WTC11 (cell line): Measurements from ENCODE around the gene TBRG1. TPM values are rescaled to one million over a fixed set of nuclear protein-coding genes. Genes with fewer than 3 reads are reported as not detected.

Experiments used
- ATAC-seq: fragments of 200-7000 bp; cut with Tn5 transposase; 2 replicates; pipeline ENCODE4 v1.10.0; 2021; ENCODE audit warnings: mild to moderate bottlenecking, moderate library complexity
- CTCF ChIA-PET: fragments of 300-600 bp; sonication (Branson Sonifier 250); formaldehyde crosslinking; loops from one replicate; lab custom pipeline; 2021; ENCODE audit warnings: antibody characterized with exemption; lab: Charles Lee
- POLR2A ChIA-PET: fragments of 350-600 bp; sonication (Branson Sonifier 250); formaldehyde crosslinking; loops from one replicate; lab custom pipeline; 2021; ENCODE audit warnings: antibody characterized with exemption; lab: Charles Lee
- DNase-seq: peaks from one replicate; pipeline ENCODE4 v3.0.0; 2021; ENCODE audit warnings: low spot score
- H3K27ac Mint-ChIP-seq: 2 replicates; pipeline ENCODE4 v1.8.0; 2021; ENCODE audit warnings: mixed read lengths
- H3K27me3 Mint-ChIP-seq: 2 replicates; pipeline ENCODE4 v1.8.0; 2021; ENCODE audit warnings: low read depth, mild to moderate bottlenecking, moderate library complexity, mixed read lengths
- H3K36me3 Mint-ChIP-seq: 2 replicates; pipeline ENCODE4 v1.8.0; 2021; ENCODE audit warnings: mixed read lengths
- H3K4me1 Mint-ChIP-seq: 2 replicates; pipeline ENCODE4 v1.8.0; 2022; ENCODE audit warnings: mixed read lengths
- H3K4me3 Mint-ChIP-seq: 2 replicates; pipeline ENCODE4 v1.8.0; 2021; ENCODE audit warnings: mild to moderate bottlenecking, moderate library complexity, mixed read lengths
- H3K9me3 Mint-ChIP-seq: 2 replicates; pipeline ENCODE4 v1.8.0; 2021; ENCODE audit warnings: mixed read lengths
- AR ChIP-seq: fragments of 250-450 bp; sonication (Bioruptor Pico); IDR thresholded peaks from 2 replicates; pipeline ENCODE4 v1.9.0; 2021; ENCODE audit warnings: mild to moderate bottlenecking
- ARID4B ChIP-seq: sonication (generic); formaldehyde crosslinking; IDR thresholded peaks from 2 replicates; pipeline ENCODE4 v1.8.0; 2023; ENCODE audit warnings: missing genetic modification reagents, mild to moderate bottlenecking, borderline replicate concordance
- ATF2 ChIP-seq: sonication (generic); formaldehyde crosslinking; IDR thresholded peaks from 2 replicates; pipeline ENCODE4 v1.8.1; 2022; ENCODE audit warnings: low read depth, missing genetic modification reagents, borderline replicate concordance
- ELF4 ChIP-seq: sonication (generic); formaldehyde crosslinking; IDR thresholded peaks from 2 replicates; pipeline ENCODE4 v1.8.1; 2022; ENCODE audit warnings: low read depth, mild to moderate bottlenecking, moderate library complexity, missing genetic modification reagents
- FOXJ3 ChIP-seq: sonication (generic); formaldehyde crosslinking; IDR thresholded peaks from 2 replicates; pipeline ENCODE4 v1.9.0; 2021; ENCODE audit warnings: missing genetic modification reagents, mild to moderate bottlenecking, borderline replicate concordance
- FOXP4 ChIP-seq: sonication (generic); formaldehyde crosslinking; IDR thresholded peaks from 2 replicates; pipeline ENCODE4 v1.8.0; 2022; ENCODE audit warnings: mild to moderate bottlenecking, missing genetic modification reagents
- MAX ChIP-seq: sonication (generic); formaldehyde crosslinking; IDR thresholded peaks from 2 replicates; pipeline ENCODE4 v1.8.0; 2022; ENCODE audit warnings: mild to moderate bottlenecking, missing genetic modification reagents
- MYBL2 ChIP-seq: sonication (generic); formaldehyde crosslinking; IDR thresholded peaks from 2 replicates; pipeline ENCODE4 v1.8.1; 2023; ENCODE audit warnings: mild to moderate bottlenecking, moderate library complexity, missing genetic modification reagents
- NR1H2 ChIP-seq: sonication (generic); formaldehyde crosslinking; IDR thresholded peaks from 2 replicates; pipeline ENCODE4 v1.9.0; 2021; ENCODE audit warnings: mild to moderate bottlenecking, moderate library complexity, missing genetic modification reagents
- NR2C2 ChIP-seq: sonication (generic); formaldehyde crosslinking; IDR thresholded peaks from 2 replicates; pipeline ENCODE4 v1.8.0; 2022; ENCODE audit warnings: mild to moderate bottlenecking, missing genetic modification reagents
- OVOL2 ChIP-seq: fragments of 250-450 bp; sonication (Bioruptor Pico); IDR thresholded peaks from 2 replicates; pipeline ENCODE4 v1.9.0; 2021; ENCODE audit warnings: mild to moderate bottlenecking, borderline replicate concordance
- ZBTB43 ChIP-seq: sonication (generic); formaldehyde crosslinking; IDR thresholded peaks from 2 replicates; pipeline ENCODE4 v1.8.1; 2023; ENCODE audit warnings: mild to moderate bottlenecking, missing genetic modification reagents
- ZMAT4 ChIP-seq: fragments of 250-450 bp; sonication (Bioruptor Pico); IDR thresholded peaks from 2 replicates; pipeline ENCODE4 v1.9.0; 2021; ENCODE audit warnings: mild to moderate bottlenecking
- ZNF121 ChIP-seq: sonication (generic); formaldehyde crosslinking; IDR thresholded peaks from 2 replicates; pipeline ENCODE4 v1.8.0; 2023; ENCODE audit warnings: missing genetic modification reagents
- ZNF138 ChIP-seq: sonication (generic); formaldehyde crosslinking; conservative IDR thresholded peaks from 2 replicates; pipeline ENCODE4 v1.8.1; 2022; ENCODE audit warnings: mild to moderate bottlenecking, moderate library complexity, missing genetic modification reagents
- ZNF416 ChIP-seq: fragments of 250-450 bp; sonication (Bioruptor Pico); IDR thresholded peaks from 2 replicates; pipeline ENCODE4 v1.9.0; 2021; ENCODE audit warnings: mild to moderate bottlenecking, inconsistent platforms
- ZSCAN18 ChIP-seq: fragments of 250-450 bp; sonication (Bioruptor Pico); IDR thresholded peaks from 2 replicates; pipeline ENCODE4 v2.1.2; 2022; ENCODE audit warnings: mild to moderate bottlenecking, moderate library complexity
- total RNA-seq: library from RNA; stranded (reverse); gene quantifications from 3 replicates; pipeline ENCODE4 v1.2.3, GENCODE V29; 2021

Gene TBRG1
- total RNA-seq, 1 experiment from 2014 or later = 30.0 TPM

GRCh38 chr11:124676386-124676785 is 53.7 kb downstream of the TBRG1 start (continued):
- TF ChIP-seq AR (CRISPR knock-in tag) (no peak), ELF4 (CRISPR knock-in tag) (no peak), MYBL2 (CRISPR knock-in tag) (no peak), FOXJ3 (CRISPR knock-in tag) (no peak), ZNF138 (CRISPR knock-in tag) (no peak), ZBTB43 (CRISPR knock-in tag) (no peak), FOXP4 (CRISPR knock-in tag) (no peak), NR2C2 (CRISPR knock-in tag) (no peak), NR1H2 (CRISPR knock-in tag) (no peak), ZNF416 (no peak), ZMAT4 (CRISPR knock-in tag) (no peak)

- POLR2A ChIA-PET = no interaction called here
These were observed 55.8 kb downstream of the TBRG1 start for GRCh38 chr11:124678416-124678815.

More at GRCh38 chr11:124678416-124678815, 55.8 kb downstream of the TBRG1 start:
- ATAC-seq = no peak
- Mint-ChIP-seq H3K27me3 (peaks cover 25% of the 10 kb centered on the region), H3K36me3 (peaks cover 9% of the 10 kb centered on the region), H3K9me3 (peaks cover 15% of the 10 kb centered on the region), H3K4me1 (0 out of 2 replicates have a peak, but pooled peaks cover 2% of the 10 kb centered on the region), H3K27ac (no peak overlapping the region), H3K4me3 (no peak overlapping the region)
- CTCF ChIA-PET = no interaction called here
- no peak for DNase-seq
- TF ChIP-seq FOXP4 (CRISPR knock-in tag) = no peak
- TF ChIP-seq ATF2 (CRISPR knock-in tag) = no peak
- TF ChIP-seq ELF4 (CRISPR knock-in tag) = no peak
- no peak for TF ChIP-seq ZNF121
- no peak for TF ChIP-seq ZSCAN18
- TF ChIP-seq MAX = no peak
- no peak for TF ChIP-seq ARID4B (CRISPR knock-in tag)
- TF ChIP-seq OVOL2 (CRISPR knock-in tag) = no peak
- no peak for TF ChIP-seq NR2C2 (CRISPR knock-in tag)
